Prostate gland (tissue), 2 donors: ENCODE measurements around the gene LMAN1L.

Experiments used
- CTCF ChIP-seq, 4 experiments: fragments of 200-600 bp in 2 of 4; fragments of 450-650 bp in 2 of 4; sonication (generic) in 2 of 4; IDR thresholded peaks; 1 replicate in 3 of 4; 2 replicates in 1 of 4; pipeline ENCODE4 v1.5.1; 2016 to 2019; ENCODE audit warnings: antibody characterized with exemption in 4 of 4, mild to moderate bottlenecking in 2 of 4, moderate library complexity in 2 of 4
- POLR2A ChIP-seq: fragments of 450-650 bp; IDR thresholded peaks from one replicate; pipeline ENCODE4 v1.6.1; 2016; ENCODE audit warnings: antibody characterized with exemption, mild to moderate bottlenecking

DNA sequence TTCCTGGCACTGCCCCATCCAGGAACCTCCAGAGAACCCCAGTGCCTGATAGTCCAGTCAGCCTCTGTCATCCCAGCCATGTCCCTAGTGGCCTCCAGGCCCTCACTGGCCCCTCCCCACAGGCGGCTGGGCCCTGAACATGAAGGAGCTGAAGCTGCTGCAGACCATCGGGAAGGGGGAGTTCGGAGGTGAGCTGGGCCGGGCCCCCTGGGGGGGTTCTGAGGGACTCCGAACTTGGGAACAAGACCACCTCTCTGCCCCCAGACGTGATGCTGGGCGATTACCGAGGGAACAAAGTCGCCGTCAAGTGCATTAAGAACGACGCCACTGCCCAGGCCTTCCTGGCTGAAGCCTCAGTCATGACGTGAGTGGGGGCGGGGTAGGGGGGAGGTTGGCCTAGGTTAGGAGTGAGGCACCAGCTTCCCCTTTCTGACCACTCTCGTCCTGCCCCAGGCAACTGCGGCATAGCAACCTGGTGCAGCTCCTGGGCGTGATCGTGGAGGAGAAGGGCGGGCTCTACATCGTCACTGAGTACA is 12.0 kb upstream of the LMAN1L start:
- TF ChIP-seq POLR2A (no peak), CTCF (IDR thresholded peaks at IDR 0.05) (no peak)
